Fibroblast of villous mesenchyme (primary cell): Measurements from ENCODE around the gene AFDN. TPM values are rescaled to one million over a fixed set of nuclear protein-coding genes. Genes with fewer than 3 reads are reported as not detected.

Experiments used
- DNase-seq: peaks from one replicate; pipeline ENCODE4 v3.0.0-alpha.2; 2010; ENCODE audit warnings: low read depth
- H3K4me3 ChIP-seq: 2 replicates; pipeline ENCODE4 v1.5.1; 2011; ENCODE audit warnings: low read depth, mild to moderate bottlenecking, low read length
- total RNA-seq: library from RNA; depleted of rRNA; stranded (reverse); fragments of >200 nt; gene quantifications from 2 replicates; pipeline ENCODE4 v1.2.3, GENCODE V29; 2012
- TF ChIP-seq, protein P1 (sequence below): IDR thresholded peaks from 2 replicates; pipeline ENCODE4 v1.5.1; 2012; ENCODE audit warnings: low read depth, mild to moderate bottlenecking, low read length; ENCODE audit not compliant: insufficient read depth

AFDN gene
- total RNA-seq, 1 donor = 37.1 TPM

DNA sequence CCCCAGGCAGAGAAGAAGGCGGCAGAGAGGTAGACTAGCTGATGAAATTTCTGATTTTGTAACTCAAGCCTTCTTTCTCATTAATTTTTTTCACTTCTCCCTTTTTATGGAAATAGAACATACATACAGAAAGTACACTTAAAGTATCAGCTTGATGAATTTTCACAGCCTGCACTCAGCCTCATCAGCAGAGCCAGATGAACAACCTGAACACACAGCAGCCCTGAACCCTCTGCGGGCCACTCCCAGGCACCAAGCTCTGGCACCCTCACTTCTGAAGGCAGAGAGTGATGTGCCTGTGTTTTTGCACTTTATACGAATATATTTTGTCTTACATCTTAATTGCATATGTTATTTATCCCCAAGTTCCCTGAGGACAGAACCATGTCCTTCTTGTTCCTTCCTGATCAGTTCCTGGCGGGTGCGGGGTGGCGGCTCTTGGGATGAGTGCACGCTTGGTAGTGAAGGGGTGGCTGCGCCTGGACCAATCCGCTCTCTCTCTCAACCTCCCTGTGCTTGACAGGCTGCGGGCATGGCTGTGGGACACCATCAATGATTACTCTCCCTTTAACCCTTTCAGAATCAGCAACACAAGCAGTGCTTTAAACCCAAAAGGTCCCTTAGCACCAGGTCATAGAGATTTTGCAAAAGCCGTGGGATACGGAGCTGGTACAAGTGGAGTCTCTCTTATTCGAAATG is 34.8 kb upstream of the AFDN start:
- no peak for DNase-seq
- TF ChIP-seq, protein P1, sequence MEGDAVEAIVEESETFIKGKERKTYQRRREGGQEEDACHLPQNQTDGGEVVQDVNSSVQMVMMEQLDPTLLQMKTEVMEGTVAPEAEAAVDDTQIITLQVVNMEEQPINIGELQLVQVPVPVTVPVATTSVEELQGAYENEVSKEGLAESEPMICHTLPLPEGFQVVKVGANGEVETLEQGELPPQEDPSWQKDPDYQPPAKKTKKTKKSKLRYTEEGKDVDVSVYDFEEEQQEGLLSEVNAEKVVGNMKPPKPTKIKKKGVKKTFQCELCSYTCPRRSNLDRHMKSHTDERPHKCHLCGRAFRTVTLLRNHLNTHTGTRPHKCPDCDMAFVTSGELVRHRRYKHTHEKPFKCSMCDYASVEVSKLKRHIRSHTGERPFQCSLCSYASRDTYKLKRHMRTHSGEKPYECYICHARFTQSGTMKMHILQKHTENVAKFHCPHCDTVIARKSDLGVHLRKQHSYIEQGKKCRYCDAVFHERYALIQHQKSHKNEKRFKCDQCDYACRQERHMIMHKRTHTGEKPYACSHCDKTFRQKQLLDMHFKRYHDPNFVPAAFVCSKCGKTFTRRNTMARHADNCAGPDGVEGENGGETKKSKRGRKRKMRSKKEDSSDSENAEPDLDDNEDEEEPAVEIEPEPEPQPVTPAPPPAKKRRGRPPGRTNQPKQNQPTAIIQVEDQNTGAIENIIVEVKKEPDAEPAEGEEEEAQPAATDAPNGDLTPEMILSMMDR = no peak
- no peak overlapping the region for H3K4me3 ChIP-seq

DNA sequence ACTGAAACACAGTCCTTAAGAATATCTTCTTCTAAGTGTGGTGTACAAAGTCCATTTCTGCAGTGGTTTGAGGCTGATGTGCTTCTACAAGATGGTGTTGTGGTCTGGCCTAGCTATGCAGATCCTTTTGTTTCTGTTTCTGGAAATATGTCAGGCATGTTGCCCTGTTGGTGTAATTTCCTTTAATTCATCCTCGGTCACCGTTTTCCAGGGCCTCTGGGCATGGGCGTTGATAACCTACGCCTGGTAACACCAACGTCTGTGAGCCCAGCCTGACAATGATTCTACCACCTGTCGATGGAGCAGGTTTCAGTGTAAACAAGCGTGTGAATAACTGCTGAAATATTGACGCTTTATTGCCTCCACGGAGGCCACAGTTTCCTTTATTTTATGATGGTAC is 33.3 kb upstream of the AFDN start:
- no peak overlapping the region for H3K4me3 ChIP-seq
- TF ChIP-seq, protein P1 = no peak
- DNase-seq = no peak

GRCh38 chr6:167794161-167795157 is 32.3 kb upstream of the AFDN start:
- H3K4me3 ChIP-seq = no peak overlapping the region
- TF ChIP-seq, protein P1 = no peak

DNA sequence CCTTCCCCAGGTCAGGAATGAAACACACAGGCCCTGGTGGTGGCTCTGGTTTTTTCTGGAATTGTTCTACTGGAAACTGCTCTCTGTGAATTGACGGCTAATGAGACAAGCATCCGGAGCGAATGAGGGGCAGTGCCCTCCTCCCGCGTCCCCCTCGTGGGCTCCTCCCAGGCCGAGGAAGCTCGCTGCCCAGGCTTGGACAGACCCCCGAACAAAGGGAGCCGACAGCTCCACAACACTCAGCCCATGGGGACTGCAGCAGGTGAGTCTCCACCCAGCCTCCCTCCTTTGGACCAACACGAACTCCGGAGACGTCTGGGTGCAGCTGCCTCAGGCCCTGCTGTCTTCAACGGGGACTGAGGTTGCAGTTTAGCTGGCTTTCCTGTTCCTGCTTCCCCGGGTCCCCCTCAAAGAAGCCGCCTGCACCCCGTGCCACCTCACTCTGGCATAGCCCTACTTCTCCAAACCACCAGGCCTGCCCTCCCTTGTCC is 31.3 kb upstream of the AFDN start:
- no peak for DNase-seq
- TF ChIP-seq, protein P1 = no peak
- no peak overlapping the region for H3K4me3 ChIP-seq

More at GRCh38 chr6:167794161-167795157, 32.3 kb upstream of the AFDN start:
- no peak for DNase-seq

- H3K4me3 ChIP-seq = no peak overlapping the region
- TF ChIP-seq, protein P1 = no peak
- DNase-seq = no peak
Measured at GRCh38 chr6:167795874-167796191, 30.9 kb upstream of the AFDN start.

- no peak for DNase-seq
- TF ChIP-seq, protein P1 = no peak
- no peak overlapping the region for H3K4me3 ChIP-seq
Measured at GRCh38 chr6:167796192-167796981, 30.3 kb upstream of the AFDN start.
